Prostate gland (tissue), 2 donors: ENCODE measurements around the gene TSEN15. TPM values are rescaled to one million over a fixed set of nuclear protein-coding genes. Genes with fewer than 3 reads are reported as not detected.

ENCODE experiments used
- DNase-seq: peaks from one replicate; pipeline ENCODE4 v3.0.0-alpha.2; 2019; ENCODE audit warnings: low spot score
- H3K27ac ChIP-seq, 2 donors: fragments of 200-600 bp; sonication (generic); 2 replicates each; pipeline ENCODE4 v1.5.1; 2017 to 2019
- H3K27me3 ChIP-seq: fragments of 200-600 bp; sonication (generic); replicated peaks from 2 replicates; pipeline ENCODE4 v1.5.1; 2019; ENCODE audit not compliant: insufficient read depth
- H3K36me3 ChIP-seq, 2 donors: fragments of 200-600 bp; sonication (generic); 1 replicate in 1 of 2; 2 replicates in 1 of 2; pipeline versions ENCODE4 v1.5.1 to v1.8.1; 2017 to 2019
- H3K4me1 ChIP-seq: fragments of 200-600 bp; sonication (generic); replicated peaks from 2 replicates; pipeline ENCODE4 v1.5.1; 2019
- H3K4me3 ChIP-seq, 2 donors: fragments of 200-600 bp; sonication (generic); 2 replicates each; pipeline ENCODE4 v1.5.1; 2017 to 2019
- H3K9me3 ChIP-seq: fragments of 200-600 bp; sonication (generic); 2 replicates; pipeline ENCODE4 v1.5.1; 2017
- CTCF ChIP-seq, 4 experiments: fragments of 200-600 bp in 2 of 4; fragments of 450-650 bp in 2 of 4; sonication (generic) in 2 of 4; IDR thresholded peaks; 1 replicate in 3 of 4; 2 replicates in 1 of 4; pipeline ENCODE4 v1.5.1; 2016 to 2019; ENCODE audit warnings: antibody characterized with exemption in 4 of 4, mild to moderate bottlenecking in 2 of 4, moderate library complexity in 2 of 4
- POLR2A ChIP-seq: fragments of 450-650 bp; IDR thresholded peaks from one replicate; pipeline ENCODE4 v1.6.1; 2016; ENCODE audit warnings: antibody characterized with exemption, mild to moderate bottlenecking
- POLR2AphosphoS5 ChIP-seq: sonication (generic); formaldehyde crosslinking; IDR thresholded peaks from one replicate; pipeline ENCODE4 v1.6.1; 2017; ENCODE audit warnings: antibody characterized with exemption
- WGBS: methylation state at CpG from one replicate; pipeline ENCODE4 v1.1.5; 2018; 5-methylcytosine and 5-hydroxymethylcytosine counted together
- intact Hi-C: fragments of 100-400 bp; cut with DNase I; formaldehyde crosslinking; loops from one replicate; pipeline ENCODE4 v1.14.2; 2022
- total RNA-seq, 2 donors: library from RNA; depleted of rRNA; stranded (reverse); fragments of >200 nt; gene quantifications; one replicate each; pipeline ENCODE4 v1.1.0, GENCODE V29; 2016

Gene TSEN15
- total RNA-seq, 2 donors from 2014 or later: 33.4 to 36.8 TPM

GRCh38 chr1:184053881-184054280 is 2.4 kb downstream of the TSEN15 start:
- no peaks in the 10 kb centered on the region for H3K36me3 ChIP-seq
- H3K27ac ChIP-seq: no peak overlapping the region
- intact Hi-C loops: no loop called here
- H3K9me3 ChIP-seq: no peaks in the 10 kb centered on the region
- no peak overlapping the region for H3K4me3 ChIP-seq
- DNase-seq: no peak
- H3K27me3 ChIP-seq: no peaks in the 10 kb centered on the region
- no peaks in the 10 kb centered on the region for H3K4me1 ChIP-seq
- TF ChIP-seq POLR2AphosphoS5: no peak
- TF ChIP-seq POLR2A: no peak
- no peak for TF ChIP-seq CTCF (IDR thresholded peaks at IDR 0.05)

- intact Hi-C loops: no loop called here
- no peak overlapping the region for H3K27ac ChIP-seq
- 45% methylated on average over 2 of the region's 2 CpGs for WGBS
These were observed 5.5 kb downstream of the TSEN15 start for GRCh38 chr1:184056921-184057555.

GRCh38 chr1:184059887-184060286 is 8.4 kb downstream of the TSEN15 start:
- H3K27me3 ChIP-seq: no peaks in the 10 kb centered on the region
- no peaks in the 10 kb centered on the region for H3K9me3 ChIP-seq
- intact Hi-C loops: no loop called here
- DNase-seq: no peak
- no peaks in the 10 kb centered on the region for H3K36me3 ChIP-seq
- H3K4me1 ChIP-seq: no peaks in the 10 kb centered on the region
- no peak overlapping the region for H3K27ac ChIP-seq
- H3K4me3 ChIP-seq: no peak overlapping the region
- TF ChIP-seq POLR2AphosphoS5 (no peak), POLR2A (no peak), CTCF (IDR thresholded peaks at IDR 0.05) (no peak)

More at GRCh38 chr1:184056921-184057555, 5.5 kb downstream of the TSEN15 start:
- DNase-seq: no peak
- Histone ChIP-seq H3K4me1 (no peaks in the 10 kb centered on the region), H3K4me3 (no peak overlapping the region), H3K27me3 (no peaks in the 10 kb centered on the region), H3K36me3 (no peaks in the 10 kb centered on the region), H3K9me3 (no peaks in the 10 kb centered on the region)
- TF ChIP-seq POLR2A (no peak), CTCF (IDR thresholded peaks at IDR 0.05) (no peak), POLR2AphosphoS5 (no peak)

GRCh38 chr1:184060316-184060715 is 8.8 kb downstream of the TSEN15 start:
- no peaks in the 10 kb centered on the region for H3K4me1 ChIP-seq
- no peak for TF ChIP-seq CTCF (IDR thresholded peaks at IDR 0.05)
- no peak for TF ChIP-seq POLR2A
- no peak for TF ChIP-seq POLR2AphosphoS5
- WGBS: 73% methylated on average over 3 of the region's 3 CpGs
- no peak overlapping the region for H3K4me3 ChIP-seq
- H3K9me3 ChIP-seq: no peaks in the 10 kb centered on the region
- H3K36me3 ChIP-seq: no peaks in the 10 kb centered on the region
- no peak overlapping the region for H3K27ac ChIP-seq
- H3K27me3 ChIP-seq: no peaks in the 10 kb centered on the region
- no peak for DNase-seq
- intact Hi-C loops: no loop called here

GRCh38 chr1:184061396-184062003 is 10.0 kb downstream of the TSEN15 start:
- no peak overlapping the region for H3K27ac ChIP-seq
- intact Hi-C loops: no loop called here
- no peak for TF ChIP-seq POLR2AphosphoS5
- no peak for TF ChIP-seq POLR2A
- no peak for TF ChIP-seq CTCF (IDR thresholded peaks at IDR 0.05)

More at GRCh38 chr1:184061396-184062003, 10.0 kb downstream of the TSEN15 start:
- Histone ChIP-seq H3K36me3 (no peaks in the 10 kb centered on the region), H3K27me3 (no peaks in the 10 kb centered on the region), H3K4me1 (no peaks in the 10 kb centered on the region), H3K9me3 (no peaks in the 10 kb centered on the region), H3K4me3 (no peak overlapping the region)
- 51% methylated on average over 2 of the region's 2 CpGs for WGBS
- DNase-seq: no peak
